ENCODE data around the gene KIR3DL2. TPM values are rescaled to one million over a fixed set of nuclear protein-coding genes. Genes with fewer than 3 reads are reported as not detected.
"Not testable (repeated sequence)": the region's sequence is repeated elsewhere in the genome, so short reads cannot be mapped to it uniquely, and the experiment has no call there.

KIR3DL2 gene
- total RNA-seq, 3 donors from 2014 or later: not detected

- no peak for DNase-seq (ENCODE audit: low spot score in 2 of 2)
- Histone ChIP-seq H3K36me3 (no peaks in the 10 kb centered on the region), H3K4me1 (no peaks in the 10 kb centered on the region), H3K27me3 (peaks cover 0 to 7% of the 10 kb centered on the region in 2 donors), H3K27ac (no peak overlapping the region), H3K9me3 (no peaks in the 10 kb centered on the region), H3K4me3 (no peak overlapping the region)
- intact Hi-C loops (cut with DNase I; ENCODE audit: low total_unique reads): no loop called here
- no peak for TF ChIP-seq CTCF (IDR thresholded peaks at IDR 0.05)
- TF ChIP-seq POLR2AphosphoS5 (IDR thresholded peaks at IDR 0.05): no peak
- TF ChIP-seq POLR2A (IDR thresholded peaks at IDR 0.05): no peak
Measured at GRCh38 chr19:54906819-54907218, 56.6 kb downstream of the KIR3DL2 start.

- H3K27me3 ChIP-seq; H3K36me3 ChIP-seq; H3K4me3 ChIP-seq; H3K27ac ChIP-seq; DNase-seq (ENCODE audit: low spot score in 2 of 2); H3K4me1 ChIP-seq; intact Hi-C loops (cut with DNase I; ENCODE audit: low total_unique reads); H3K9me3 ChIP-seq: not testable (repeated sequence)
Measured at GRCh38 chr19:54907899-54908298, 57.7 kb downstream of the KIR3DL2 start.

Other genes with a start within 250 kb of the KIR3DL2 start
- gene LILRB1, start 220.0 kb upstream of the KIR3DL2 start, total RNA-seq: 1 to 10 TPM; 1.6 to 2.6 (median 2.3) TPM
- gene LILRB4, start 187.5 kb upstream of the KIR3DL2 start, total RNA-seq: 10 to 100 TPM in 2 of 3 donors, 1 to 10 TPM in 1; 1.3 to 17.6 (median 10.1) TPM
- not detected for gene KIR3DL3, start 126.0 kb upstream of the KIR3DL2 start, total RNA-seq
- gene KIR2DL3, start 111.9 kb upstream of the KIR3DL2 start, total RNA-seq: not detected
- gene KIR2DL1, start 80.7 kb upstream of the KIR3DL2 start, total RNA-seq: not detected
- under 1 TPM in 1 of 3 donors, not detected in 2; 0.32 TPM for gene KIR2DL4, start 46.8 kb upstream of the KIR3DL2 start, total RNA-seq
- gene KIR3DL1, start 34.0 kb upstream of the KIR3DL2 start, total RNA-seq: under 1 TPM in 1 of 3 donors, not detected in 2; 0.59 TPM
- gene KIR2DS4, start 17.8 kb upstream of the KIR3DL2 start, total RNA-seq: not detected
- gene FCAR, start 23.8 kb downstream of the KIR3DL2 start, total RNA-seq: 1 to 10 TPM in 2 of 3 donors, under 1 TPM in 1; 0.66 to 2.4 (median 1.3) TPM
- gene NCR1, start 55.7 kb downstream of the KIR3DL2 start, total RNA-seq: under 1 TPM in 1 of 3 donors, not detected in 2; 0.33 TPM
- gene NLRP7, start 97.1 kb downstream of the KIR3DL2 start, total RNA-seq: not detected
- 1 to 10 TPM in 2 of 3 donors, not detected in 1; 4.3 to 8.5 TPM for gene NLRP2, start 115.9 kb downstream of the KIR3DL2 start, total RNA-seq
- not detected for gene GP6, start 187.8 kb downstream of the KIR3DL2 start, total RNA-seq
- gene RDH13, start 212.7 kb downstream of the KIR3DL2 start, total RNA-seq: 10 to 100 TPM; 11.4 to 33.4 (median 22.3) TPM
- gene EPS8L1, start 225.4 kb downstream of the KIR3DL2 start, total RNA-seq: 10 to 100 TPM in 2 of 3 donors, 1 to 10 TPM in 1; 2.4 to 51.1 (median 50.1) TPM

Measured in breast epithelium (tissue), 4 donors.